K562 (cell line): ENCODE measurements around the gene ADAMTS7. TPM values are rescaled to one million over a fixed set of nuclear protein-coding genes. Genes with fewer than 3 reads are reported as not detected.
A peak's percentile ranks its signal among the peaks of the same experiment; 100 is the strongest.

ENCODE experiments used
- BRCA1 ChIP-seq, 2 experiments: fragments of 450-650 bp in 1 of 2; sonication (generic) in 1 of 2; formaldehyde crosslinking in 1 of 2; IDR thresholded peaks; 2 replicates each; pipeline versions ENCODE4 v1.5.0 to v1.6.1; 2017 to 2020; ENCODE audit warnings: mild to moderate bottlenecking in 1 of 2, missing genetic modification reagents in 1 of 2
- CTCF ChIP-seq, 3 experiments: IDR thresholded peaks in 2 of 3; conservative IDR thresholded peaks in 1 of 3; 2 replicates each; pipeline ENCODE4 v1.5.1; 2011 to 2012; ENCODE audit warnings: low read length in 3 of 3, mild to moderate bottlenecking in 3 of 3, control low read depth in 2 of 3, improper control_type of control experiment in 1 of 3, inconsistent platforms in 1 of 3, low read depth in 1 of 3, mixed read lengths in 1 of 3, moderate library complexity in 1 of 3; ENCODE audit not compliant: insufficient read depth in 2 of 3
- HDAC3 ChIP-seq: fragments of 450-650 bp; IDR thresholded peaks from 2 replicates; pipeline ENCODE4 v1.6.1; 2018; ENCODE audit warnings: borderline replicate concordance, mild to moderate bottlenecking, moderate library complexity; ENCODE audit not compliant: partially characterized antibody
- HOXB6 ChIP-seq: fragments of 250-450 bp; sonication (Bioruptor Pico); IDR thresholded peaks from 2 replicates; pipeline ENCODE4 v1.5.1; 2022; ENCODE audit warnings: mild to moderate bottlenecking, borderline replicate concordance
- ILF3 ChIP-seq: fragments of 450-650 bp; IDR thresholded peaks from 2 replicates; pipeline ENCODE4 v1.6.1; 2018; ENCODE audit warnings: antibody characterized with exemption, mild to moderate bottlenecking, moderate library complexity, borderline replicate concordance
- ZBTB40 ChIP-seq, 2 experiments: fragments of 450-650 bp in 1 of 2; sonication (generic) in 1 of 2; formaldehyde crosslinking in 1 of 2; IDR thresholded peaks; 2 replicates each; pipeline versions ENCODE4 v1.7.1 to v1.9.0; 2016 to 2022; ENCODE audit warnings: inconsistent platforms in 1 of 2, mild to moderate bottlenecking in 1 of 2, missing genetic modification reagents in 1 of 2
- polyA plus RNA-seq, 8 experiments: library from polyadenylated mRNA; depleted of rRNA in 4 of 8; stranded (reverse) in 5 of 8; unstranded in 3 of 8; fragments of >200 nt; fragmentation: Nextera tagmentation in 2 of 8; fragmentation: Illumina TruSeq in 1 of 8; extraction: Ambion mirVana in 2 of 8; extraction: Trizol in 1 of 8; gene quantifications; 2 replicates each; pipeline versions ENCODE4 v1.2.1 to v1.2.3, GENCODE V29; 2011 to 2014; ENCODE audit warnings: inconsistent platforms in 1 of 8, missing spikeins in 1 of 8
- total RNA-seq, 7 experiments: library from RNA; depleted of rRNA in 6 of 7; stranded (reverse); fragments of >200 nt in 6 of 7; fragmentation: Illumina TruSeq in 2 of 7; extraction: Trizol in 2 of 7; gene quantifications; 2 replicates each; pipeline versions ENCODE4 v1.2.1 to v1.2.3, GENCODE V29; 2011 to 2021; ENCODE audit warnings: low replicate concordance in 1 of 7

ADAMTS7 gene
- total and polyA plus RNA-seq, 9 of the 15 experiments (the other 6 are each of a cell fraction or from before 2014, with no cell fraction given) = 0.05 to 0.07 TPM; not detected in 7

- TF ChIP-seq ZBTB40 (IDR thresholded peaks at IDR 0.05) (no peak), ZBTB40 (CRISPR knock-in tag; IDR thresholded peaks at IDR 0.05) (no peak), BRCA1 (IDR thresholded peaks at IDR 0.05) (no peak), BRCA1 (CRISPR knock-in tag; IDR thresholded peaks at IDR 0.05) (no peak), HDAC3 (no peak), ILF3 (no peak), CTCF (IDR thresholded peaks at IDR 0.05 in 2 of 3, conservative IDR thresholded peaks at IDR 0.05 in 1 of 3; ENCODE audit: insufficient read depth in 2 of 3, low read depth in 1 of 3, low read length in 3 of 3) (peak; percentile 26 to 76 (median 61); a peak in 4 of 6 replicates), HOXB6 (no peak)
Measured at GRCh38 chr15:78714890-78715289, 96.4 kb downstream of the ADAMTS7 start (continued).
